Spleen (tissue), 11 donors: ENCODE results near the gene FERD3L. TPM values are rescaled to one million over a fixed set of nuclear protein-coding genes. Genes with fewer than 3 reads are reported as not detected.
A peak's percentile ranks its signal among the peaks of the same experiment; 100 is the strongest.

Experiments used
- DNase-seq: peaks from one replicate; pipeline ENCODE4 v3.0.0-alpha.2; 2020
- H3K27ac ChIP-seq, 8 donors: fragments of 200-600 bp; sonication (generic) in 7 of 8; 1 replicate in 4 of 8; 2 replicates in 4 of 8; pipeline versions ENCODE4 v1.5.0 to v1.8.0; 2016 to 2021; ENCODE audit warnings: inconsistent platforms in 4 of 8, mild to moderate bottlenecking in 4 of 8, moderate library complexity in 1 of 8
- H3K27me3 ChIP-seq, 7 donors: fragments of 200-600 bp; sonication (generic) in 6 of 7; replicated peaks in 1 of 7; 1 replicate in 4 of 7; 2 replicates in 3 of 7; pipeline versions ENCODE4 v1.5.0 to v1.8.0; 2016 to 2021; ENCODE audit warnings: inconsistent platforms in 3 of 7, mild to moderate bottlenecking in 1 of 7
- H3K36me3 ChIP-seq, 6 donors: fragments of 200-600 bp; sonication (generic) in 5 of 6; 1 replicate in 4 of 6; 2 replicates in 2 of 6; pipeline versions ENCODE4 v1.5.0 to v1.8.0; 2016 to 2021; ENCODE audit warnings: inconsistent platforms in 2 of 6
- H3K4me1 ChIP-seq, 6 donors: fragments of 200-600 bp; sonication (generic) in 5 of 6; 1 replicate in 3 of 6; 2 replicates in 3 of 6; pipeline versions ENCODE4 v1.5.0 to v1.8.0; 2016 to 2021; ENCODE audit warnings: inconsistent platforms in 3 of 6
- H3K4me3 ChIP-seq, 8 donors: fragments of 200-600 bp; sonication (generic) in 7 of 8; 1 replicate in 4 of 8; 2 replicates in 4 of 8; pipeline versions ENCODE4 v1.5.0 to v1.8.0; 2016 to 2021; ENCODE audit warnings: inconsistent platforms in 4 of 8, mild to moderate bottlenecking in 4 of 8, moderate library complexity in 2 of 8
- H3K9me3 ChIP-seq, 8 donors: fragments of 200-600 bp; sonication (generic) in 7 of 8; 1 replicate in 4 of 8; 2 replicates in 4 of 8; pipeline versions ENCODE4 v1.5.0 to v1.8.0; 2016 to 2021; ENCODE audit warnings: inconsistent platforms in 4 of 8
- POLR2A ChIP-seq, 3 donors: fragments of 450-650 bp; IDR thresholded peaks; one replicate each; pipeline ENCODE4 v1.5.1; 2017; ENCODE audit warnings: antibody characterized with exemption in 3 of 3, mild to moderate bottlenecking in 1 of 3
- POLR2AphosphoS5 ChIP-seq, 3 donors: sonication (generic); formaldehyde crosslinking; IDR thresholded peaks; one replicate each; pipeline ENCODE4 v1.5.1; 2017; ENCODE audit warnings: antibody characterized with exemption in 3 of 3
- WGBS, 5 donors: extraction: QIAGEN DNeasy Blood & Tissue Kit in 3 of 5; methylation state at CpG; one replicate each; pipeline versions ENCODE4 v1.1.5 to v1.1.7; 2013 to 2018; 5-methylcytosine and 5-hydroxymethylcytosine counted together
- intact Hi-C: fragments of 100-400 bp; cut with DNase I; formaldehyde crosslinking; loops from one replicate; pipeline ENCODE4 v1.15.0; 2023; ENCODE audit warnings: low total_unique reads
- polyA plus RNA-seq, 3 donors: library from polyadenylated mRNA; stranded (reverse); fragments of 200-250 nt; gene quantifications; one replicate each; pipeline ENCODE4 v1.2.1, GENCODE V29; 2013
- total RNA-seq, 7 donors: library from RNA; depleted of rRNA in 3 of 7; stranded (reverse); fragments of >200 nt in 3 of 7; fragmentation: NEBNext Ultra II Directional in 4 of 7; extraction: Animal tissue kit (Norgen Biotek cat#: 25700) in 4 of 7; gene quantifications; one replicate each; pipeline versions ENCODE4 v1.1.0 to v1.2.1, GENCODE V29; 2016 to 2021
- TF ChIP-seq, protein P1 (sequence below), 11 experiments: fragments of 200-600 bp in 7 of 11; fragments of 450-650 bp in 4 of 11; sonication (generic) in 4 of 11; IDR thresholded peaks in 8 of 11; conservative IDR thresholded peaks in 3 of 11; 1 replicate in 7 of 11; 2 replicates in 4 of 11; pipeline versions ENCODE4 v1.4.0 to v1.8.0; 2016 to 2021; ENCODE audit warnings: antibody characterized with exemption in 11 of 11, inconsistent platforms in 4 of 11, mild to moderate bottlenecking in 1 of 11
- donor health status: healthy with polysubstance abuse.
- donor health status: DM: no; HTN: no; CAD: no; lungs with moderate emphysema.
- donor health status: DM: no; HTN: no; CAD: no.
- donor health status: Bipolar disorder and iron deficiency.
- donor health status: healthy.
- donor health status: DM: no; HTN: no; CAD: no.
- donor health status: DM: yes; HTN: yes; CAD: no.

The FERD3L gene
- total and polyA plus RNA-seq, 10 donors: not detected

DNA sequence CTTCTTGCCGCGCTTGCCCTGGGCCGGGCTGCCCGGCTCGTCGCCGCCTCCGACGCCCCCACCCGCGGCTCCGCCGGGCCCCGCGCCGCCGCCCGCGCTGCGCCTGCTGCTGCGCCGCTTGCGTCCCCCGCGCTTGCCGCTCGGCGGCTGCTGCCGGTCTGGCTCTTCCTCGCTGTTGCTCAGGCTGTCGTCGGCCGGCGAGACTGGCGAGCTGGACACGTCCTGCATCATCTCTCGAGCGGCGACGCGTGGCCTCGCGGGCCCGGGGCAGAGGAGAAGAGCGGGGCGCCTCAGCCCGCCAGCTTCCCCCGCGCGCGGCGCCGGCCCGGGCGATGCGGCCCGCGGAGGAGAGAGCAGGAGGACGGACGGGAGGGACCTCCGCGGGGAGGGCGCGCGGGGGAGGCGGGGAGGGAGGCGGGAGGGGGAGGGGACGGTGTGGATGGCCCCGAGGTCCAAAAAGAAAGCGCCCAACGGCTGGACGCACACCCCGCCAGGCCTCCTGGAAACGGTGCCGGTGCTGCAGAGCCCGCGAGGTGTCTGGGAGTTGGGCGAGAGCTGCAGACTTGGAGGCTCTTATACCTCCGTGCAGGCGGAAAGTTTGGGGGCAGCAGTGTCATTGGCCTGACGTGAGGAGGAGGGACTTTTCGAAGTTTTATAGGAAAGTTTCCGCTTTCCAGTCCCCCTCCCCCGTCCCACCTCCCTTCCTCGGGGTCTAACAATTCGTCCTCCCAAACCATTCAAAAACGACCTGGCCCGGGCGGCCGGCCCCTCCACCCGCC lies 27.9 kb downstream of the FERD3L start, which contains the start of gene TWIST1:
Gene TWIST1 (minus strand): TSS at position 546 of the 779 bp plus-strand sequence. CDS start 315 bp downstream, at position 231.
- Histone ChIP-seq H3K9me3 (no peaks in the 10 kb centered on the region), H3K36me3 (no peaks in the 10 kb centered on the region), H3K27ac (no peak within 1 kb of the TSS), H3K27me3 (peaks cover 0 to 100% (median 96%) of the 10 kb centered on the region in 7 donors), H3K4me1 (peaks cover 6 to 40% (median 30%) of the 10 kb centered on the region in 6 donors), H3K4me3 (peak within 1 kb of the TSS; percentile 23 to 70 (median 46))
- 1 to 3% (median 2%) methylated on average over 38 to 91 of the region's 91 CpGs for WGBS, 5 donors
- intact Hi-C loops: no loop called here
- TF ChIP-seq POLR2A (IDR thresholded peaks at IDR 0.05) (no peak), POLR2AphosphoS5 (IDR thresholded peaks at IDR 0.05) (no peak)
- TF ChIP-seq, protein P1, sequence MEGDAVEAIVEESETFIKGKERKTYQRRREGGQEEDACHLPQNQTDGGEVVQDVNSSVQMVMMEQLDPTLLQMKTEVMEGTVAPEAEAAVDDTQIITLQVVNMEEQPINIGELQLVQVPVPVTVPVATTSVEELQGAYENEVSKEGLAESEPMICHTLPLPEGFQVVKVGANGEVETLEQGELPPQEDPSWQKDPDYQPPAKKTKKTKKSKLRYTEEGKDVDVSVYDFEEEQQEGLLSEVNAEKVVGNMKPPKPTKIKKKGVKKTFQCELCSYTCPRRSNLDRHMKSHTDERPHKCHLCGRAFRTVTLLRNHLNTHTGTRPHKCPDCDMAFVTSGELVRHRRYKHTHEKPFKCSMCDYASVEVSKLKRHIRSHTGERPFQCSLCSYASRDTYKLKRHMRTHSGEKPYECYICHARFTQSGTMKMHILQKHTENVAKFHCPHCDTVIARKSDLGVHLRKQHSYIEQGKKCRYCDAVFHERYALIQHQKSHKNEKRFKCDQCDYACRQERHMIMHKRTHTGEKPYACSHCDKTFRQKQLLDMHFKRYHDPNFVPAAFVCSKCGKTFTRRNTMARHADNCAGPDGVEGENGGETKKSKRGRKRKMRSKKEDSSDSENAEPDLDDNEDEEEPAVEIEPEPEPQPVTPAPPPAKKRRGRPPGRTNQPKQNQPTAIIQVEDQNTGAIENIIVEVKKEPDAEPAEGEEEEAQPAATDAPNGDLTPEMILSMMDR (IDR thresholded peaks at IDR 0.05 in 8 of 11, conservative IDR thresholded peaks at IDR 0.05 in 3 of 11): no peak
- peak; percentile 72 for DNase-seq

DNA sequence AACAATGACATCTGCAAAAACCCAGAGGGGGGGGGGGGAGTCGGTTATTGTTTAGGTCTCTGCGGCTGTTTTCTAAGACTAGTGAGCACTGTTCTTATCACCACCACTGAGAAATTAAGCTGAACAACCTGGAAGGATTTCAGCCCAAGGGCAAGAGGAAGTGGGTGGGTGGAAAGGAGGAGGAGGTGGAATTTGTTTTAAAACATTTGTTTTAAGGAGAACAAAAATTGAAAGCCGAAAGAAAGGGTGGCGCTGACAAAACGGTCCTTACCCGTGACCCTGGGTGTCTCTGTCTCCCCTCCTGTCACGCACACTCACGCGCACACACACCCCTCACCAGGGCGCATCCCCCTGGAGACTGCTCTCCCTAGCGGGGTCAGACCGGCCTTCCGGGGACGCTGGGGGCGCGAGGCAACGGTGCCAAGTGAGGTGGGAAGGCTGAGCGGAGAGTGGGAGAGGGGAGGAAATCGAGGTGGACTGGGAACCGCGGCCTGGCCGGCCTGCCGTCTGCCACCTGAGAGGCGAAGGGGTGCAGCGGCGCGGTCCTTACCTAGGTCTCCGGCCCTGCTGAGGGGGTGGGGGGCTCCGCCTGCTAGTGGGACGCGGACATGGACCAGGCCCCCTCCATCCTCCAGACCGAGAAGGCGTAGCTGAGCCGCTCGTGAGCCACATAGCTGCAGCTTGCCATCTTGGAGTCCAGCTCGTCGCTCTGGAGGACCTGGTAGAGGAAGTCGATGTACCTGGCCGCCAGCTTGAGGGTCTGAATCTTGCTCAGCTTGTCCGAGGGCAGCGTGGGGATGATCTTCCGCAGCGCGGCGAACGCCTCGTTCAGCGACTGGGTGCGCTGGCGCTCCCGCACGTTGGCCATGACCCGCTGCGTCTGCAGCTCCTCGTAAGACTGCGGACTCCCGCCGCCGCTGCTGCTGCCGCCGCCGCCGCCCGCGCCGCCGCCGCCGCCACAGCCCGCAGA lies 28.8 kb downstream of the FERD3L start:
- Histone ChIP-seq H3K4me3 (peak overlapping the region; percentile 23 to 70 (median 44)), H3K4me1 (peaks cover 6 to 44% (median 32%) of the 10 kb centered on the region in 6 donors), H3K27ac (no peak overlapping the region), H3K27me3 (peaks cover 2 to 100% (median 96%) of the 10 kb centered on the region in 7 donors), H3K9me3 (no peaks in the 10 kb centered on the region), H3K36me3 (no peaks in the 10 kb centered on the region)
- no peak for TF ChIP-seq POLR2A (IDR thresholded peaks at IDR 0.05)
- TF ChIP-seq POLR2AphosphoS5 (IDR thresholded peaks at IDR 0.05): no peak
- TF ChIP-seq, protein P1 (IDR thresholded peaks at IDR 0.05 in 8 of 11, conservative IDR thresholded peaks at IDR 0.05 in 3 of 11): no peak
- intact Hi-C loops: no loop called here
- 1 to 4% (median 2%) methylated on average over 30 to 70 of the region's 70 CpGs for WGBS, 5 donors
- peak; percentile 74 for DNase-seq

DNA sequence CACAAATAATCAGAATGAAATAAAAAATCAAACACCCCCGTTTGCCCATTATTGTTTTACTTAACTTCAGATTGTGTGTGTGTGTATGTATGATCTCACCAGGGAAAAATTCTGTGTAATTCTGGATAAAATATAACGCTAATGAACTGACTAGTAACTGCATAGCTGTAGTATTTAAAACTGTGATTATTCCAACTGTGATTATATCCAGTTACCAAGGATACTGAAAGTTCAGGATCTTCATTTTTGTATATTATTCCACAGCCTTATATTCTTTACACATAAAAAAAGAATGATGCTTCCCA lies 30.7 kb downstream of the FERD3L start:
- no peak overlapping the region for H3K4me3 ChIP-seq
- H3K4me1 ChIP-seq: peaks cover 6 to 44% (median 32%) of the 10 kb centered on the region in 6 donors
- no peak for DNase-seq
- H3K9me3 ChIP-seq: no peaks in the 10 kb centered on the region
- no peak overlapping the region for H3K27ac ChIP-seq
- 27 to 49% (median 28%) methylated on average over 2 of the region's 2 CpGs for WGBS, 5 donors
- H3K27me3 ChIP-seq: peaks cover 4 to 100% (median 96%) of the 10 kb centered on the region in 7 donors
- TF ChIP-seq POLR2A (IDR thresholded peaks at IDR 0.05): no peak
- TF ChIP-seq, protein P1 (IDR thresholded peaks at IDR 0.05 in 8 of 11, conservative IDR thresholded peaks at IDR 0.05 in 3 of 11): no peak
- H3K36me3 ChIP-seq: no peaks in the 10 kb centered on the region
- intact Hi-C loops: no loop called here
